Mononuclear cell (primary cell): ENCODE data around the gene KRT20. TPM values are rescaled to one million over a fixed set of nuclear protein-coding genes. Genes with fewer than 3 reads are reported as not detected.
"Not testable (repeated sequence)": the region's sequence is repeated elsewhere in the genome, so short reads cannot be mapped to it uniquely, and the experiment has no call there.

Experiments used
- H3K27me3 ChIP-seq: 2 replicates; pipeline ENCODE4 v1.6.0; 2011; ENCODE audit warnings: low read length, control low read depth; ENCODE audit not compliant: insufficient read depth
- H3K4me1 ChIP-seq: 2 replicates; pipeline ENCODE4 v1.5.1; 2011; ENCODE audit warnings: mild to moderate bottlenecking, low read length, control low read depth; ENCODE audit not compliant: insufficient read depth
- H3K4me3 ChIP-seq: 2 replicates; pipeline ENCODE4 v1.5.1; 2011; ENCODE audit warnings: mild to moderate bottlenecking, low read length, moderate library complexity
- H3K9me3 ChIP-seq: 2 replicates; pipeline ENCODE4 v1.5.1; 2011; ENCODE audit warnings: low read depth, mild to moderate bottlenecking, control low read depth, low read length
- total RNA-seq: library from RNA; depleted of rRNA; stranded (reverse); fragments of >200 nt; gene quantifications from one replicate; pipeline ENCODE4 v1.2.3, GENCODE V29; 2012

The KRT20 gene
- total RNA-seq, 1 donor, result not detected

GRCh38 chr17:40873801-40874200 is 11.2 kb downstream of the KRT20 start:
- H3K4me1 ChIP-seq, result no peaks in the 10 kb centered on the region

DNA sequence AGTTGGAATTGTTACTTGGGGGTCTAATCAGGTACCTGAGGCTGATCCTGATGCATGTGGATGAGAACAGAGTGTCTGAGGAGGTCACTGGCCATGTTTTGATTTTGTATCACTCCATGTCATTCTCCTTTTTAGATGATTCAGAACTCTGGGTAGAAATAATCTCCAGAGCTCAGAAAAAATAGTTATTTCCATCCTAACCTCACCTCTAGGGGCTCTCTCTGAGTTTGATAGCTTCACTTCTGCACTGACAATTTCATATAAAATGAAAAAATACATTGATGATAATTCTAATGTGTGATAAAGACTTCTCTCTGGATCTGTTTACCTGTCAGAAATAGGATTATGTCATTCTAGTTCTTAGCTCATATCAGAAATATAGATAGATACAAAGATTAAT is 11.8 kb downstream of the KRT20 start:
- H3K4me3 ChIP-seq, result no peak overlapping the region
- peaks cover 7% of the 10 kb centered on the region for H3K27me3 ChIP-seq
- H3K9me3 ChIP-seq, result no peaks in the 10 kb centered on the region
- no peaks in the 10 kb centered on the region for H3K4me1 ChIP-seq

More at GRCh38 chr17:40873801-40874200, 11.2 kb downstream of the KRT20 start:
- Histone ChIP-seq H3K9me3 (no peaks in the 10 kb centered on the region), H3K27me3 (peaks cover 7% of the 10 kb centered on the region), H3K4me3 (no peak overlapping the region)

GRCh38 chr17:40872416-40872815 is 12.6 kb downstream of the KRT20 start:
- Histone ChIP-seq H3K4me1 (no peaks in the 10 kb centered on the region), H3K27me3 (peaks cover 7% of the 10 kb centered on the region), H3K9me3 (no peaks in the 10 kb centered on the region), H3K4me3 (no peak overlapping the region)

GRCh38 chr17:40871316-40871715 is 13.7 kb downstream of the KRT20 start:
- H3K4me1 ChIP-seq, result no peaks in the 10 kb centered on the region
- H3K9me3 ChIP-seq, result no peaks in the 10 kb centered on the region
- peaks cover 10% of the 10 kb centered on the region for H3K27me3 ChIP-seq
- no peak overlapping the region for H3K4me3 ChIP-seq

- Histone ChIP-seq H3K4me1 (no peaks in the 10 kb centered on the region), H3K27me3 (peaks cover 10% of the 10 kb centered on the region), H3K9me3 (no peaks in the 10 kb centered on the region), H3K4me3 (no peak overlapping the region)
Observed at GRCh38 chr17:40870136-40870535, 14.9 kb downstream of the KRT20 start.

DNA sequence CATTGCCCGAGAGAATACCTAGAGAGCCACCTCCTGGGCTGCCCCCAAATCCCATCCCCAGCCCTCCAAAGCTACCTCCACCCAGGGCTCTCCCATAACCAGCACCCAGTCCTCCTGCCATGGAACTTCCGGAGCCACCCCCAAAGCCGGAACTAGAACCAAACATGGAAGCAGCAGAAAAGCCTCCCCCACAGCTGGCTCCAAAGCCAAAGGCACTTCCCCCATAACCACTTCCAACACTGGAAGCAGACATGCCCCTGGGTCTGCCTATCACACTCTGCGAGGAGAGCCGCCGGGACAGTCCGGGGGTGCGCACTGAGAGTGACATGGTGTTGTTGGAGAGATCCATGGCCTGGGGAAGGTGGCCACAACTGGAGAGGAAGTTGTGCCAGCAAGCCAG is 18.2 kb downstream of the KRT20 start, which contains the start of gene KRT12:
KRT12 (minus strand) TSS at position 386 of the 400 bp plus-strand sequence; CDS start at position 349, 37 bp downstream.
- Histone ChIP-seq H3K4me1 (no peaks in the 10 kb centered on the region), H3K9me3 (no peaks in the 10 kb centered on the region), H3K27me3 (peaks cover 10% of the 10 kb centered on the region)

GRCh38 chr17:40864661-40865390 is 20.2 kb downstream of the KRT20 start:
- H3K4me3 ChIP-seq, result no peak overlapping the region
- H3K9me3 ChIP-seq, result no peaks in the 10 kb centered on the region
- H3K4me1 ChIP-seq, result no peaks in the 10 kb centered on the region
- H3K27me3 ChIP-seq, result peaks cover 7% of the 10 kb centered on the region

More for the DNA sequence above, 18.2 kb downstream of the KRT20 start, which contains the start of gene KRT12:
- no peak within 1 kb of the TSS for H3K4me3 ChIP-seq

DNA sequence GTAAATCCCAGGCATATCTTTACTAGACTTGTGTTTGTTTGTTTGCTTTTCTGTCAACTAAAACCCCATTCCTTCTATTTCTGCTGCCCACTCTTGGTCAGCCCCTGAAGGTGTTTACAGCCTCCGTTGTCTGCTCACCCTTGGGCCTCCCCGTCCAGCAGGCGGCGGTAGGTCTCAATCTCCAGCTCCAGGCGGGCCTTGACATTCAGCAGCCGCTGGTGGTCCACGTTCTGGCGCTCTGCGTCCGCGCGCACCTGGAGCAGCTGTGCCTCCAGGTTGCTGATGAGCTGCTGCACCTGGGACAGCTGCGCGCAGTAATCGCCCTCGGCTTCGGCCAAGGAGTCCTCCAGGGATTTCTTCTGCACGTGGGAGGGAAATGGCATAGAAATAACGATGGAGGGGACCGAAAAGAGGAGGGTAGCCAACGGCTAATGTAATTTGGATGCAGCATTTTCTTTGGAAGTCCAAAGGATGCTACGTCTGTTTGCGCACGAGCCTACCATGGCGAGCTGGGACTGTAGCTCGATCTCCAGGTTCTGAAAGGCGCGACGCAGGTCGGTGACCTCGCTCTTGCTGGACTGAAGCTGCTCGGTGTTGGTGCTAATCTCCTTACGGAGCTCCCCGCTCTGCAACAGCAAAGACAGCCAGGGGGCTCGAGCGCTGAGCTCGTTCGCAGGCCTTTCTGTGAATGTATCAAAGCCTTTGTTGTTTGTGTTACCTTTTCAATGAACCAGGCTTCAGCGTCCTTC is 21.9 kb downstream of the KRT20 start:
- Histone ChIP-seq H3K4me3 (no peak overlapping the region), H3K27me3 (peaks cover 5% of the 10 kb centered on the region), H3K9me3 (no peaks in the 10 kb centered on the region), H3K4me1 (no peaks in the 10 kb centered on the region)

GRCh38 chr17:40859536-40859935 is 25.5 kb downstream of the KRT20 start:
- Histone ChIP-seq H3K9me3 (no peaks in the 10 kb centered on the region), H3K4me1 (no peaks in the 10 kb centered on the region), H3K27me3 (peaks cover 6% of the 10 kb centered on the region), H3K4me3 (no peak overlapping the region)

DNA sequence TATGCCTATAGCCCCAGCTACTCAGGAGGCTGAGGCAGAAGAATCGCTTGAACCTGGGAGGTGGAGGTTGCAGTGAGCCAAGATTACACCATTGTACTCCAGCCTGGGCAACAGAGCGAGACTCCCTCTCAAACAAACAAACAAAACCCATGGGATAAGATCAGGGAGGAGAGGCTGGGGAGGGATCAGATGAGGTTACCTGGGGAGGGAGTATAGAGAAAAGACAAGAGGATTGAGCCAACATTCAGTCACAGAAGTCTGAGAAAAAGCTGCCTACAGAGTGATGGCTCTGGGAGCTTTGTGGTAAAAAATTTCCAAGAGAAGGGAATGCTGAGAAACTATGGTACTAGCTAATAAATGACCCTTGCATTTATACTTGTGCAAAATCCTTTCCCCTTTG is 26.4 kb downstream of the KRT20 start:
- H3K4me3 ChIP-seq, H3K4me1 ChIP-seq, H3K9me3 ChIP-seq, H3K27me3 ChIP-seq: not testable (repeated sequence)

GRCh38 chr17:40857535-40857934 is 27.5 kb downstream of the KRT20 start:
- Histone ChIP-seq H3K4me3 (no peak overlapping the region), H3K27me3 (peaks cover 9% of the 10 kb centered on the region), H3K4me1 (no peaks in the 10 kb centered on the region), H3K9me3 (no peaks in the 10 kb centered on the region)

DNA sequence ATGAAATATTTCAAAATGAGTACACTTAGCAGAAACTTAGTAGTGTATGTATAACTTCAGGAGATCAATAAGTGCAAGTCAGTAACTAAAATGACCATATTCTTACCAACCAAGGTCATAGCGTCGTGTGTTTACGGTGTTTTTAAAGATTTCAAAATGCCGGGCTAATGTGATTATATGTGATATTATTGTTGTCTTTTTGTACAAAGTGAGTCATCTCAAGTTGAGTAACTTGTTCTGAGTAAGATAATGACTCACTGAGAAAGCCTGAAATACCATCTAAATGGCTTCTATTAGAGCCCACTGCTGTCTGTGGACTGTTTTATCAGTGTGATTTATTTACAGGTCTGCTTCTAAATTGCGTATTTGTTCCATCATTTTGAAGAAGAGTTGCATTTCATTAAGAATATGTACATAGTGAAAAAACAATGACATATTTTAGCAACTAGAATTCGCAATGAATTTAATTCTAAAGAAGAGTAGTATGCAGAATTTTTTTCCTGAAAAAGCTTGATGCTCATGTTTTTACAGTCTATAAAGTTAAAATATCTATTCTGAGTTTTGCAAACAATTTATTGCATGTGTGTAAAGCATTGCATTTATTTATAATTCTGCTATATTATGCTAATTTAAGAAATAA is 30.7 kb downstream of the KRT20 start:
- H3K9me3 ChIP-seq, result no peaks in the 10 kb centered on the region
- H3K4me1 ChIP-seq, result no peaks in the 10 kb centered on the region
- H3K4me3 ChIP-seq, result no peak overlapping the region
- peaks cover 12% of the 10 kb centered on the region for H3K27me3 ChIP-seq

- H3K9me3 ChIP-seq, result no peaks in the 10 kb centered on the region
- no peak overlapping the region for H3K4me3 ChIP-seq
- no peaks in the 10 kb centered on the region for H3K4me1 ChIP-seq
- peaks cover 23% of the 10 kb centered on the region for H3K27me3 ChIP-seq
Observed at GRCh38 chr17:40852364-40852763, 32.7 kb downstream of the KRT20 start.

DNA sequence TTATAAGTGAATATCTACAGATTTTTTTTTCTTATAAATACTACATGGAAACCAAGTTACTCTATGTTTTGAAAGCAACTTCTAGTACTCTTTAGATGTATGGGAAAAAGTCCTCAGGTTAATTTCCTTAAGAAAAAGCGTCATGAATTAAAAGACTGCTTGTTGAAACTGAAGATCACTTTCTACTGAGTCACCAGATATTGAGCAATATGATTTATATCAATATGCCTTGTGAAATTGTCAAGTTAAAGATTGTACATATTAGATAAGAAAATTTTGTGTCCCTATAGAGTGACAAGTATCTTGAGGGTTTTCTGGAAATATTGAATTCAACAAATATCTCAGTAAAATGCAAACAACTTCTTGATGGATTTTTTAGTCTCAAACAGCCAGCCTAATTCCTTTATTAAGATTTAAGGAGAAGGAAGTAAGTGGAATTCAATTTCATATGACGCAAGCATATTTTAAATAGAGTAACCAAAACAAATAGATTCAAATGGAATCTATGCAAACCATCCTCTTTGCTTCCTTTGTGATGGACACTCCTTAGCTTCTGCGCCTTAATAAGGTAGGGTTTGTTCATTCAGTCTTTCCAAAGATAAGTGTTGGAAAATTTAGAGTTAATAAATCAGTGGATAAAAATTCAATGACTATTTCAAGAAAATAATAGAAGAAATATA is 34.6 kb downstream of the KRT20 start:
- Histone ChIP-seq H3K4me1 (no peaks in the 10 kb centered on the region), H3K27me3 (peaks cover 26% of the 10 kb centered on the region), H3K4me3 (no peak overlapping the region)

DNA sequence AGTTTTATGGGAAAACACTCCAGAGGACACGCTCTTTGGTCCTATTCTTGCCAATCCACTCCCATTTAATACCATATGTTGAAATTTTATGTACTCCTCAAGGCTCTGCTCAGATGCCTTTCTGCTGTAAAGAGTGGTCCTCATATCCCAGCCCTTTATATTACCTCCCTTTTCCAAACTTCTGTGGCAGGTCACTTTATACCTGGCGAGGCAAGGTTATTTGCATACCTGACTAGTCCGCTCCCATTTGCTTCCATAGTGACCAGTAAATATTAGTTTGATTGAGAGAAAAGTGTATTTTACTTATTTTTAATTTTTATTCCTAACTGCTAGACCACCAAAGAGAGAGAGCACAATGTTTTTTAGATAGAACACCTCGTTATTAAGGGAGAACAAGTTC is 35.3 kb downstream of the KRT20 start:
- Histone ChIP-seq H3K4me3 (no peak overlapping the region), H3K4me1 (no peaks in the 10 kb centered on the region), H3K27me3 (peaks cover 30% of the 10 kb centered on the region), H3K9me3 (no peaks in the 10 kb centered on the region)

More for the DNA sequence above, 34.6 kb downstream of the KRT20 start:
- no peaks in the 10 kb centered on the region for H3K9me3 ChIP-seq
